Pancreas (tissue), 10 donors: ENCODE measurements around the gene SPATS2L. TPM values are rescaled to one million over a fixed set of nuclear protein-coding genes. Genes with fewer than 3 reads are reported as not detected.

ENCODE experiments used
- ATAC-seq, 4 donors: fragments of 200-7000 bp; cut with Tn5 transposase; one replicate each; pipeline versions ENCODE4 v1.8.0 to v1.9.1; 2020; ENCODE audit warnings: mild to moderate bottlenecking in 4 of 4, moderate library complexity in 4 of 4
- DNase-seq, 6 donors: peaks; one replicate each; pipeline ENCODE4 v3.0.0-alpha.2; 2020
- FAIRE-seq: peaks from 2 replicates; lab custom pipeline; 2012; peaks lifted over from hg19 to GRCh38; lab: Jason Lieb, UNC
- H3K27ac ChIP-seq, 4 donors: fragments of 200-600 bp; sonication (generic); 1 replicate in 3 of 4; 2 replicates in 1 of 4; pipeline versions ENCODE4 v1.5.0 to v1.8.0; 2020
- H3K27me3 ChIP-seq, 4 donors: fragments of 200-600 bp; one replicate each; pipeline ENCODE4 v1.8.0; 2021
- H3K36me3 ChIP-seq, 3 donors: fragments of 200-600 bp; sonication (generic) in 1 of 3; one replicate each; pipeline versions ENCODE4 v1.5.0 to v1.8.0; 2020 to 2021
- H3K4me1 ChIP-seq, 3 donors: fragments of 200-600 bp; one replicate each; pipeline ENCODE4 v1.8.0; 2021
- H3K4me3 ChIP-seq, 4 donors: fragments of 200-600 bp; sonication (generic) in 2 of 4; one replicate each; pipeline versions ENCODE4 v1.5.0 to v1.8.0; 2020 to 2021
- H3K9me3 ChIP-seq, 4 donors: fragments of 200-600 bp; one replicate each; pipeline ENCODE4 v1.8.0; 2021
- WGBS, 2 donors: extraction: QIAGEN DNeasy Blood & Tissue Kit; methylation state at CpG; one replicate each; pipeline ENCODE4 v1.1.7; 2013; 5-methylcytosine and 5-hydroxymethylcytosine counted together
- intact Hi-C, 3 donors: fragments of 100-400 bp; cut with DNase I; formaldehyde crosslinking; loops; one replicate each; pipeline versions ENCODE4 v1.11.1 to v1.14.2; 2022
- polyA plus RNA-seq, 2 donors: library from polyadenylated mRNA; stranded (reverse); fragments of 200-250 nt; gene quantifications; one replicate each; pipeline ENCODE4 v1.2.3, GENCODE V29; 2013
- total RNA-seq, 6 donors: library from RNA; stranded (reverse); fragmentation: NEBNext Ultra II Directional in 4 of 6; extraction: Animal tissue kit (Norgen Biotek cat#: 25700) in 4 of 6; gene quantifications; one replicate each; pipeline versions ENCODE4 v1.2.1 to v1.2.4, GENCODE V29; 2021 to 2023
- TF ChIP-seq, protein P1 (sequence below), 4 donors: fragments of 200-600 bp; sonication (generic) in 3 of 4; IDR thresholded peaks; one replicate each; pipeline versions ENCODE4 v1.5.0 to v1.8.0; 2021; ENCODE audit warnings: antibody characterized with exemption in 4 of 4
- donor health status: healthy with polysubstance abuse.
- donor health status: DM: no; HTN: no; CAD: no; lungs with moderate emphysema.
- donor health status: DM: no; HTN: no; CAD: no.
- donor health status: control.
- donor health status: control.
- donor health status: Bipolar disorder and iron deficiency.
- donor health status: DM: yes; HTN: yes; CAD: no.
- donor health status: DM: no; HTN: no; CAD: no.
- donor health status: DM: no; HTN: no; CAD: no.
- donor health status: DM: yes; HTN: yes; CAD: no.

SPATS2L gene
- total and polyA plus RNA-seq, 8 donors = 28.8 to 87.0 (median 40.8) TPM

DNA sequence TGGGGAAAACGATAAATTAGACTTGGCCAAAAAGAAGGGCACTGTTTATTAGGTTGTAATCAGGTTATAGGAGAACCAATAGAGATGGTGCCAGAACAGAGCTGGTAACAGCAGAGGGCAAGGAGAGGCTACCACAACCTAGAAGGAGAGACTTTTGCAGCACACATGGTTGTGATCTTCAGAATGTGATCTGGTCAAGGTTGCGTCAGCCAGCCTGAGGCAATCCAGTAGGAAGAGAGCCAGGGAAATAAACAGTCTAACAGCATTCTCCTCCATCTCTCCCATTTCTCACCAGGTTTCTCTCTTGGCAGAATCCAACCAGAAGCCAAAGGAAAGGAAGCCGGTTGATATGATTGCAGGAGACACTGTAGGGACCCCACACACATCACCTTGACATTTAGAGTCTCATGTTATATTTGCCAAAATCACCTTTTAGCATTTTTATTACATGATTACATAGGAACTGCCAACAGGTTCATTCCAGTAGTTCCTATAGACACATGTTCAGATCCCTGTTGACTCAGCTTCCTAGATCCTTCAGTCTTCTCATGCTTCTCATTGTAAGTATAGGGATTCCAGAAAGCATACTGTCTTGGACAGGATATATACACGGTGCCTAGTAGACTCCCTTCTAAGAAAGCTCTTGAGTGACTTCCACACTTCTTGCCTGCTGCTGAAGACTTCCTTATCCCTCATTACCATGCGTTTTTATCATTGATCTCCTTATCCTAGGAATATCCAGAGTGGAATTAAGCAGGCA is 17.6 kb upstream of the SPATS2L start:
- peak; percentile 67 to 71 (median 69) for ATAC-seq
- intact Hi-C loops = no loop called here
- no peak for FAIRE-seq
- Histone ChIP-seq H3K27ac (no peak overlapping the region), H3K4me1 (no peaks in the 10 kb centered on the region), H3K27me3 (no peaks in the 10 kb centered on the region), H3K9me3 (no peaks in the 10 kb centered on the region), H3K4me3 (no peak overlapping the region), H3K36me3 (no peaks in the 10 kb centered on the region)
- WGBS, 2 donors = 47% methylated on average over 5 of the region's 5 CpGs
- DNase-seq = peak in 1 of 6 donors; percentile 19
- TF ChIP-seq, protein P1, sequence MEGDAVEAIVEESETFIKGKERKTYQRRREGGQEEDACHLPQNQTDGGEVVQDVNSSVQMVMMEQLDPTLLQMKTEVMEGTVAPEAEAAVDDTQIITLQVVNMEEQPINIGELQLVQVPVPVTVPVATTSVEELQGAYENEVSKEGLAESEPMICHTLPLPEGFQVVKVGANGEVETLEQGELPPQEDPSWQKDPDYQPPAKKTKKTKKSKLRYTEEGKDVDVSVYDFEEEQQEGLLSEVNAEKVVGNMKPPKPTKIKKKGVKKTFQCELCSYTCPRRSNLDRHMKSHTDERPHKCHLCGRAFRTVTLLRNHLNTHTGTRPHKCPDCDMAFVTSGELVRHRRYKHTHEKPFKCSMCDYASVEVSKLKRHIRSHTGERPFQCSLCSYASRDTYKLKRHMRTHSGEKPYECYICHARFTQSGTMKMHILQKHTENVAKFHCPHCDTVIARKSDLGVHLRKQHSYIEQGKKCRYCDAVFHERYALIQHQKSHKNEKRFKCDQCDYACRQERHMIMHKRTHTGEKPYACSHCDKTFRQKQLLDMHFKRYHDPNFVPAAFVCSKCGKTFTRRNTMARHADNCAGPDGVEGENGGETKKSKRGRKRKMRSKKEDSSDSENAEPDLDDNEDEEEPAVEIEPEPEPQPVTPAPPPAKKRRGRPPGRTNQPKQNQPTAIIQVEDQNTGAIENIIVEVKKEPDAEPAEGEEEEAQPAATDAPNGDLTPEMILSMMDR (IDR thresholded peaks at IDR 0.05) = no peak

DNA sequence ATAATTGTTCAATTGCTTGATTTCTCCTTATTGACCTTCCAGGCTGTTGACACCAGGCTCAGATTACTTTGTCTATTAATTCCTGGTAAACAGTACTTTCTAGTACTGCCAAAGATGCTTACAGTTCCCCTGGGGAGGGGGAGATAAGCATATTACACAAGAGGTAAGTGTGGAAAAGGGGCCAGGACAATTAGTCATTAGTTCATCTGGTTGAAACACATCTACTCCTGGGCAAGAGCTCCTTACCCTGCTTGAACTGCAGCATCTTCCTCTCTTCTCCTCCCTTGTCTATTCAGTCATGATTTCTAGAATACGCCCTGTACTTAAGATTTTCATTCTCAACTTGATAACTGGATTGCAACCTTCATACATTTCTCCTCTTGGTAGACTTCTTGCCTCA is 10.4 kb upstream of the SPATS2L start:
- Histone ChIP-seq H3K9me3 (no peaks in the 10 kb centered on the region), H3K27me3 (no peaks in the 10 kb centered on the region), H3K36me3 (no peaks in the 10 kb centered on the region), H3K4me3 (no peak overlapping the region), H3K27ac (no peak overlapping the region), H3K4me1 (no peaks in the 10 kb centered on the region)
- intact Hi-C loops = no loop called here
- FAIRE-seq (no peak), DNase-seq (no peak), ATAC-seq (no peak)
- 85 to 100% methylated on average over 1 of the region's 1 CpG for WGBS, 2 donors
- TF ChIP-seq, protein P1 (IDR thresholded peaks at IDR 0.05) = no peak

DNA sequence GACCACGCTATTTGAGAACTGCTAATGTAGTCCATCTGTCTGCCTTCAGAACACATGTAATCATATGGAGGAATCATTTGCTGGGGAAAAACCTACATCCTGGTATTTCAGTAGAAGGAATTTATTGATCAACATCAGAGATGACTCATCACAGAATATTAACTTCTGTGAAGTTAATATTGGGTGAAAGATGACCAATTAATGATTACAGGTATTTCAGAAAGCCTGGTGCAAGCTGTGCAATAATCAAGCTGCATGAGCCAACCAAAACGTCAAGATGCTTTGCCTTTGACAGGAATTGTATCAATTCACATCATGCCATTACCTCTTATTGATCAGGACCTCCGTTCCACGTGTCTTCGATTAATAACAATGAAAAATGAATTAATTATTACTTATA is 9.4 kb upstream of the SPATS2L start:
- DNase-seq (no peak), ATAC-seq (peak in 3 of 4 donors; percentile 26 to 64 (median 64)), FAIRE-seq (no peak)
- no peaks in the 10 kb centered on the region for H3K9me3 ChIP-seq
- H3K4me3 ChIP-seq = no peak overlapping the region
- no peaks in the 10 kb centered on the region for H3K27me3 ChIP-seq
- H3K27ac ChIP-seq = no peak overlapping the region
- H3K36me3 ChIP-seq = no peaks in the 10 kb centered on the region
- WGBS, 2 donors = 51 to 52% methylated on average over 5 of the region's 5 CpGs
- H3K4me1 ChIP-seq = no peaks in the 10 kb centered on the region
- TF ChIP-seq, protein P1 (IDR thresholded peaks at IDR 0.05) = no peak
- intact Hi-C loops = no loop called here

DNA sequence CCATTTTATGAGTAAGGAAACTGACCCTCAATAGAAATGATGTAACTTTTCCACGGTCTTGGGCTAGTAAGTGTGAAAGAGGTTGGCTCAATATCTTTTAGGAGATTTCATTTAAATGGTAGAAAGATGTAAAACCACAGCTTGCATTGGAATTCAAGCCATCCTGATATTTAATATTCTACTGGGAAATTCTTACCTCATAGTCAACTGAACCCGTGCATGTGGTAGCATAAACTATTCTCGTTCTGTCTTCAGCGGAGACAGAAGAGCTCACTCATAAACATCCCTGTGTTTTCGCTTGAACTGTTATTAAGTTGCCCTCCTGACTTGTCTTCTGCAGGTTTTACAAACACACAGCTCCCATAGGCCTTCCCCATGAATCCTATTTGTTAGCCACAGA is 8.5 kb upstream of the SPATS2L start:
- H3K27ac ChIP-seq = no peak overlapping the region
- intact Hi-C loops = no loop called here
- no peaks in the 10 kb centered on the region for H3K27me3 ChIP-seq
- WGBS, 2 donors = 79 to 90% methylated on average over 5 of the region's 5 CpGs
- H3K9me3 ChIP-seq = no peaks in the 10 kb centered on the region
- no peak for FAIRE-seq
- TF ChIP-seq, protein P1 (IDR thresholded peaks at IDR 0.05) = no peak
- no peaks in the 10 kb centered on the region for H3K4me1 ChIP-seq
- H3K36me3 ChIP-seq = no peaks in the 10 kb centered on the region
- DNase-seq = no peak
- H3K4me3 ChIP-seq = no peak overlapping the region
- ATAC-seq = no peak

DNA sequence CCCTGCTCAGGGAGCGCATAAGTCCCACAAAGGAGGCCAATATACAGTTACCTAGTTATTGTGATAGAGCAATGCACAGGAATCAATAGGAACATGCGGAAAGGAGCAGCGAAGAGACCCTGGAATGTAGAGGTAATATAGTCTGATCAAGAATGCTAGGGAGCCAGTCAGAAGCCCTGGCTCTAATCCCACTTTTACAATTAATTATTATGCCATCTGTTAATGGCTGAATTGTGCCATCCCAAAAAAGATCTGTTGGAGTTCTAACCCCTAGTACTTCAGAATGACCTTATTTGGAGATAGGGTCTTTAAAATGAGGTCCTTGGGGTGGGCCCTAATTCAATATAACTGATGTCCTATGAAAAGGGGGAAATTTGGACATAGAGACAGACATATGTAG is 7.7 kb upstream of the SPATS2L start:
- no peaks in the 10 kb centered on the region for H3K4me1 ChIP-seq
- H3K36me3 ChIP-seq = no peaks in the 10 kb centered on the region
- ATAC-seq = no peak
- TF ChIP-seq, protein P1 (IDR thresholded peaks at IDR 0.05) = no peak
- H3K4me3 ChIP-seq = no peak overlapping the region
- H3K27me3 ChIP-seq = no peaks in the 10 kb centered on the region
- 77 to 82% methylated on average over 3 of the region's 3 CpGs for WGBS, 2 donors
- no peaks in the 10 kb centered on the region for H3K9me3 ChIP-seq
- H3K27ac ChIP-seq = no peak overlapping the region
- no peak for FAIRE-seq
- intact Hi-C loops = no loop called here
- no peak for DNase-seq
